NCI-H2196 (cell line): ENCODE results near the gene GSDMA.

Experiments used
- DNase-seq: peaks from one replicate; lab custom pipeline; 2025; ENCODE audit not compliant: unreplicated experiment; lab: John Stamatoyannopoulos, UW

Gene GSDMA

DNA sequence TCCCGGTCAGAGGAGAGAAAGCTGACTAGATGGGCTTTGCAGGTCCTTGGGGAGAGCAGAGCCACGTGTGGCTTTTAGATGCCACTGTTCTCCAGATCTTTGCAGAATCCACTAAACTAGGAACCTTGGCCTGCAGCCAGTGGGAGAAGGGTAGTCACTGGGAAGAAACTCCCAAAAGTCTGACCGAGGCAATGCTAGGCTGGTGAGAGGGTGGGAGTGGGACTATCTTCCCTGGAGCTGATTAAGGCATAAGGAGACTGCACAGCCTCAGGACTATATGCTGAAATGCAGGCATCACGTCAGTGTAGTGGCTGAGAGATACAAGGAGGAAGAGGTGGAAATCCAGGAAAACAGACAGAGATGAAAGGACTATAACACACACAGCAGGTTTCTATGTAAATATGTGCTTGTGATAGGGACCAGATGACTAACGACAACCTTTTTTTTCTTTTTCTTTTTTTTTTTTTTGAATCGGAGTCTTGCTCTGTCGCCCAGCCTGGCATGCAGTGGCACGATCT is 2.2 kb upstream of the GSDMA start:
- no peak for DNase-seq

DNA sequence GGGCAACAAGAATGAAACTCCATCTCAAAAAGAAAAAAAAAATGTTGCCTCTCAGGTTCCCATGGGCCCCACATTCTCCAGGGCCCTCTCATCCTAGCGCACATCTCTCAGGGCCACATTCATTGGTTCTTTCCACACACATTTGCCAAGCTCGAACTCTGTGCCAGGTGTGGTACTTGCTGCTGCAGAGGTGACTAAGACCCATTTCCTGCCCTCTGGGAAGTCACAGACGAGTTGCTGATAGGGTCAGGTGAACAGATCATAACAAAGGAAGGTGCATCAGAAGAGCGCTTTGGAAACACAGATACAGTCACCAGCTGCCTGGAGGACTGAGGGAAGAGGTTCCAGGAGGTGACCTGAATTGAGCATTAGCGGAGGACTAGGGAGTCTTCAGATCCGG is 1.0 kb downstream of the GSDMA start:
- peak; percentile 11 for DNase-seq

DNA sequence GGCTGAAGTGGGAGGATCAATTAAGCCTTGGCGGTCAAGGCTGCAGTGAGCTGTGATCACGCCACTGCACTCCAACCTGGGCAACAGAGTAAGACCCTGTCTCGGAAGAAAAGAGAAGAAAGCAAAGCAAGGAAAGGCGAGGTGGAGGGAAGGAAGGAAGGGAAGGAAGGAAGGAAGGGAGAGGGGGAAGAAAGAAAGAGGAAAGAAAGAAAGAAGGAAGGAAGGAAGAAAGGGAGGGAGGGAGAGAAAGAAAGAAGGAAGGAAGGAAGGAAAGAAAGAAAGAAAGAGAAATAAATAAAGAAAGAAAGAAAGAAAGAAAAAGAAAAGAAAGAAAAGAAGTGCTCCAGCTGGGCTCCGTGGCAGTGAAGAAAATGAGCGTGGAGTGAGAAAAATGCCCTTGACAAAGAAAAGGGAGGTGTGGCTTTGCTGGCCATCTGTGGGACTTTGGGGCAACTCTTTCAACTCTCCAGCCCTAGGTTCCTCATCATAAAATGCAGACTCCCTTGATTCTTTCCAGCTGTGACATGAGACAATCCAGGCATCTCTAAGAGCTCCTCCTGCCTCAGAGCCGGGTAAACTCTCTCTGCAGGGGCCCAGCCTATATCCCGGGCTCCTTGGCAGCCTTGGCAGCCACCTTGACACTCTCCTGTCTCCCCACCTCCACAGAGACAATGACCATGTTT is 2.4 kb downstream of the GSDMA start:
- no peak for DNase-seq

DNA sequence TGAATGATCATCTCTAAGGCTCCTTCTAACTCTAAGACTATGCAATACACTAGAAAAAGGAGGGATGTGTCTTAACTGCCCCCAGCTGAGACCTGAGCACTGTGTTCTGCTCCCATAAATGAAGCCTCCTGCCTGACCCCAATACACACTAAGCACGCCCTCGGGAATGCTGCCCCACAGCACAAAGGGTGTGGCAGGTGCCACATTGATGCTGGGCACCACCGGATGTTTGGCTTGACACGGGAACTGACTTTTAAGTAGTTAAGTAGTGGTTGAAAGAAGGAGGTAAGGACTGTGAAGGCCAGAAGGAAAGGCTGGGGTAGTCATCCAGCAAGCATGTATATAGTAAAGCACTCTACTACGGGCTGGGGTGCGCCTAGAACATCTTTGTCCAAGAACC is 4.0 kb downstream of the GSDMA start:
- DNase-seq, result no peak

DNA sequence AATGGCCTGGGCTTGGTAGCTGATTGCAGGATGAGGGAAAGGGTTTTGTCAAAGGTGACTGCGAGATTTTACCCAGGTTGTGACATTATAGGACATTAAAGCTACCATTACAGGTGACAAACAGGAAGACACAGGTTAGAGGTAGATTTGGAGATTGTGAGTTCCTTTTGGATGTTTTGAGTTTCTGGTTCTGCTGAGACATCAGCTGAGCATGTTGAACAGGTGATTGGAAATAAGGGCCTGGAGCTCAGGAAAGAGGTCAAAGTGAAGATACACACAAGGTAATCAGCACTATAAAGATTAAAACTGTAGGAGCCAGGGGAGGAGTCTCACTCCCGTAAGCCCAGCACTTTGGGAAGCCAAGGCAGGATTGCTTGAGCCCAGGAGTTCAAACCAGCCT is 6.0 kb downstream of the GSDMA start:
- no peak for DNase-seq

DNA sequence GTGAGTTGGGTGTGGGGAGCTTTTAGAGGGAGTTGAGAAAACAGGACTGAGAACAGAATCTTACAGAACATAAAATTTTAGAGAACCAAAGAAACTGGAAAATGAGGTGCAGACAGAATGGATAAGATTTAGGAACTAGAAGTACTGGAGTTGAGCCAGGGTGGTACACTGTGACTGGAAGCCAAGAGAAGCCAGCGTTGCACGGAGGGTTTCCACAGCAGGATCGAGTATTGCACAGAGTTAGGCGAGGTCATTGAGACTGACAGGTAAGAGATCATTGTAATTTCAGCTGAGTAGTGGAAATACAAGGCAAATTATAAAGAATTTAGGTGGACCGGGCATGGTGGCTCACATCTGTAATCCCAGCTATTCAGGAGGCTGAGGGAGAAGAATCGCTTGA is 6.6 kb downstream of the GSDMA start:
- DNase-seq, result no peak

DNA sequence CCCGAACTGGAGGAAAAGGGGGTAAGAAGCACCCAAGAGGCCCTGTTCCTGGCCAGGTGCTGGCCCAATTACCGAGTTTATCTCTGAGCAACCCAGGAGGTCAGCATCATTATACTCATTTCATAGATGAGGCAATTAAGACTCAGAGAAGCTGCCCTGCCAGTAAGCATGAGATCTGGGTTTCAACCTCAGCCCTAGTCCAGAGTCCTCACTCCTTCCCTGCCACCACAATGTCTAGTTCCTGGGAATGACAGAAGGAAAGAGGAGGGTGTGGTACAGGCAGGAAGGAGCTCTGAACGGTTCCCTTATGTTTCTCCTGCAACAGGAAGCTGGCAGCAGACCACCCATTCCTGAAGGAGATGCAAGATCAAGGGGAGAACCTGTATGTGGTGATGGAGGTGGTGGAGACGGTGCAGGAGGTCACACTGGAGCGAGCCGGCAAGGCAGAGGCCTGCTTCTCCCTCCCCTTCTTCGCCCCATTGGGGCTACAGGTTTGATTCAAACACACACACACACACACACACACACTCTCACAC is 7.4 kb downstream of the GSDMA start:
- DNase-seq, result no peak

DNA sequence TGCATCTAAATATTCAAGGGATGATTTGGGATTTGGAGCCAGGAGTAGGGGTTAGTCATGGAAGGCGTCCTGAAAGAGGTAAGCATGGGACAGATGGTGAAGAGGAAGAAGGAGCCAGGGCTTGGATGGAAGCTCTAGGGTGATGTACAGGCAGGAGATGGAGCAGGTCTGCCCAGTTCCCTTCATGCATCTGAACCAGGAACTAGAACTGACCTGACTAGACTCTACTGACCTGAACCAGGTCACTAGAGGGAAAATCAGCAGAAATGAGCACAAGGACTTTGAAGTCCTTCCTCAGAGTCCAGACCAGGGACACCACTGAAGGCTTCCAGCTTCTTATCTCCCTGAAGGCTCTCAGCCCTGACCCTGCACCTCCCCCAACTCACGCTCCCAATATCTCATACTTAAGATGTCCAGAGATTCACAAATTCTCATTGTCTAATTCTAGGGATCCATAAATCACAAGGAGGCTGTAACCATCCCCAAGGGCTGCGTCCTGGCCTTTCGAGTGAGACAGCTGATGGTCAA is 8.3 kb downstream of the GSDMA start:
- no peak for DNase-seq

DNA sequence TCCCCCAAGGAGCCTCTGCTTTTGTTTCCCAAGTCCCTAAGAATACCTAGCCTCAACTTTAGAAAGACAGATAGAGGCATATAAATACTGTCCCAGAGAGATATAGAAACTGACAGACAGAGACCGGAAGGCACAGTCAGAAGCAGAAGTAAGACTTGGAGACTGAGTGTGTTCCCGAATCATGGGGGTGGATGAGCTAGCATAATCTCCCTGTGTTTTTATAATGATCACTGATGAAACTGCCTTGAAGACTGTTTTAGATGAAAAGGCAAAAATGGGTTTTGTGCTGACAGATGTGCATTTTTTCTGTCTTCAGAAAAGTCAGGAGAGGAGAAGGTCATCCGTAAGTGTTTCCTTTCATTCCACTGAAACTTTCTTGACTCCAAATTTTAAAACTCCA is 9.5 kb downstream of the GSDMA start:
- no peak for DNase-seq

DNA sequence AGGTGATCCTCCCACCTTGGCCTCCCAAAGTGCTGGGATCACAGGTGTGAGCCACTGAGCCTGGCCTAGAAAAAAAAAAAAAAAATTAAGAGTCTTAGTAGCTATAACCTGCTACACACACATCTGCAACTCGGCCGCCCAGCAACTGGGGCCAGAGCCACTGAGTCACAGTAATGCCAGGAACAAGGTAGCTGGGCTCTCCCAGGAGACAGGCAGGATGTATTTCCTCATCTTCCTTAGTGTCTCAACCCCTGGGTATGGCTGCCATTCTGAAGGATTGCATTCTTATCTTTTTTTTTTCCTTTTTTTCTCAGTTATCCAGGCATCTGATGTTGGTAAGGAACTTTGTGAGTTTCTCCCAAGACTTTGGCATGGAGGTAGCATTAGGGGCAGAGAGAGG is 10.7 kb downstream of the GSDMA start:
- no peak for DNase-seq

DNA sequence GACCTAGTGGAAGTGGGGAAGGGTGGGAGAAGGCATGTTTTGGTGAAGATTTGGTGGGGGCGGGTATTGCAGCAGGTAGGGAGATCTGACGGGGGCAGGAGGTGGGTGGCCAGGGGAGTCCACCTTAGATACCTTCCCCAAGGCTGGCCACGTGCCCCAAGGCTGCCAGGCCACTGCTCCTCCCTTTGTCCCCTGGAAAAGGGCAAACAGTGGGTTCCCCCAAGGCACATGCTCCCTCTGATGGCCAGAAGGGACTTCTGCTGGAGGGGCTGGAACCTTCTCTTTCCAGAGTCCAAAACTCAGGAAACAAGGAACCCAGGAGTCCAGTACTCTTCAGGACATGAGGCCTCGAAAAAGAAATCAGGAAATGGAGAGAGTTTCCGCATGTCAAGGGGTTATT is 11.6 kb downstream of the GSDMA start:
- DNase-seq, result no peak

DNA sequence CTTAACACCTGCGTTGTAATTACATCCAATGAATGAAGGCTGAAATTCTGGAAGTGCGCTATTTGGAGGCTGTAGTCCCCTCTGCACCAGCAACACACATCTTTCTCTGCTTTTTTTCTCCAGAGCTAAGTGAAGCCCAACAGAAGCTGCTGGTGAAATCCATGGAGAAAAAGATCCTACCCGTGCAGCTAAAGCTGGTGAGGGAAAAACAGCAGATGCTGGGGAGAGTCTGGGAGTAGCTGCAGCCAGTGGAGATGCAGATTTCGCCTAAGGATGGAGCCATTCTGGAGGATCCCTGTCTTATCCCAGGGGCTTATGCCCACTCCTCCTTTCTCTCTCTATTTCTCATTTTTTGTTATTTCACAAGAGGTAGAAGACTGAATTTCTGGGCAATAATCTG is 13.0 kb downstream of the GSDMA start:
- DNase-seq, result no peak

DNA sequence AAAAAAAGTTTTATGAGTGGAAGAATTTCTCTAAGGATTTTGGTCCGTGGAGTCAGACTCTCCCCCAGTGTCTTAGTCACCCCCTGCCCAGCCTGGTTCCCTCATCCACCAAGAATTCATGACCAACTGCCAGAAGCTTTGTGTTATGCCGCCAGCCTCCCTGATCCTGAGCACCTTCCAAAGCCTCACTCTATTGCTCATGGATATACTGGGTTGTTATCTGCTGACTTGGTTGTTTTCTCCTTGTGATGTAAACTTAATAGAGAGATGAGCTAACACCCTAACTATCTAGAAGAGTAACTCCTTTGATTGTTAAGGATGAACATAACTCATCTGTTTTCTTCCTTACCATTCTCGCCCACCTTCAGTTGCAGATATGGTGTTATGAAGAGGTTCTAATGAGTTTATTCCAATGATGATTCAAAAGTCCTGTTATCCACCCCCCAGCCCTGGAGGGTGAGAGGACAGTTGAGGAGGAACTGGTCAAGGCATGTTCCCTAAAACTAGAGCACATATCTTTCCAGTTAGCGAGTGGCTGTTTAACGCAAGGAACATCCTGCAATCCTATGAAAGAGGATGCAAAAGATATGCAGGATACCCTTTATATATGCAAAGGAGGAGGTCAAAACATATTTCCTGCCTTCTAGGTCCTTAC is 16.3 kb downstream of the GSDMA start:
- no peak for DNase-seq

DNA sequence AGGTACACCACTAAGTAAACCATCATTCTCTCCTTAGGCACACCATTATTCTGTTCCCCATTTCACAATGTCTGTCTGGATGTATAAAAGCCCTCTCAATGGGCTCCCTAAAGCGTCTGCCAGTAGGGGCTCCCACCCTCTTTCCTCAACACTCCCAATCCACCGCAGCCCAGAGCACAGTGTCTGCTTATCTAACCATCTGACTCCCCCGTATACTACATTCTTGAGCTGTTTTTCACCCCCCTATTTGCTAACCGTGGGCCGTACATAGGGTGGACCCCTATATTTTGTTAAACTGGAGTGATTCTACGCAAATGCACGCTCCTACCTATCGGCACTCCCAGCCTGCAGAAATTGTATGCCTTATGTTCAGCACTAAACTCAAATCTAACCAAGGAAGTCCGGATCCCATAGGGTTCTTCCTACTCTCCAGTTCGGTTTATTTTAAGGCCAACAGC is 17.1 kb downstream of the GSDMA start:
- no peak for DNase-seq

DNA sequence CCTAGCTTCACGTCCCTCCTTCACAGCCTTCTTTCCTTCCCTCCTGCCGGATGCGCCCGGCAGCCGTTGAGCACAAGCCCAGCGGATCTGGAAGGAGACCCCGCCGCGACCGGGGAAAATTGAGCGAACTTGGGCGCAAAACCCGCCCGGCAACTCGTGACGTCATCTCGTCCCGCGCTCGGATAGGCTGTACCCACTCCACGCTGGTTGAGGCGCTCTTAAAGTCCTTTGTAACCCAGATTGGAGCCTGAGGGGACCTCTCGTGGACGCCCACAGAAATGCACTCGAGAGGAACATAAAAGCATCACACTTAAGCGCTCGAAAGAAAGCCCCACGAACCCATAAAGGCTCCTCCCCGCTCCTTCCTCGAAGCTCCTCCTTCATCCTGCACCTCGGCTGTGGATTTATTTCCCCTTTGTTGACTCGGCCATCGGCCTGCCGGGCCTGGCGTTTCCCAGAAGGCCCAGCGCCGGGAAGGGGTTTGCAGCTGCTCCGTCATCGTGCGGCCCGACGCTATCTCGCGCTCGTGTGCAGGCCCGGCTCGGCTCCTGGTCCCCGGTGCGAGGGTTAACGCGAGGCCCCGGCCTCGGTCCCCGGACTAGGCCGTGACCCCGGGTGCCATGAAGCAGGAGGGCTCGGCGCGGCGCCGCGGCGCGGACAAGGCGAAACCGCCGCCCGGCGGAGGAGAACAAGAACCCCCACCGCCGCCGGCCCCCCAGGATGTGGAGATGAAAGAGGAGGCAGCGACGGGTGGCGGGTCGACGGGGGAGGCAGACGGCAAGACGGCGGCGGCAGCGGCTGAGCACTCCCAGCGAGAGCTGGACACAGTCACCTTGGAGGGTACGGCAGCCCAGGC is 17.8 kb downstream of the GSDMA start, which contains the start of gene PSMD3:
PSMD3 (plus strand) TSS at position 457 of the 856 bp plus-strand sequence; CDS start at position 621, 164 bp downstream.
- DNase-seq, result peak; percentile 97

DNA sequence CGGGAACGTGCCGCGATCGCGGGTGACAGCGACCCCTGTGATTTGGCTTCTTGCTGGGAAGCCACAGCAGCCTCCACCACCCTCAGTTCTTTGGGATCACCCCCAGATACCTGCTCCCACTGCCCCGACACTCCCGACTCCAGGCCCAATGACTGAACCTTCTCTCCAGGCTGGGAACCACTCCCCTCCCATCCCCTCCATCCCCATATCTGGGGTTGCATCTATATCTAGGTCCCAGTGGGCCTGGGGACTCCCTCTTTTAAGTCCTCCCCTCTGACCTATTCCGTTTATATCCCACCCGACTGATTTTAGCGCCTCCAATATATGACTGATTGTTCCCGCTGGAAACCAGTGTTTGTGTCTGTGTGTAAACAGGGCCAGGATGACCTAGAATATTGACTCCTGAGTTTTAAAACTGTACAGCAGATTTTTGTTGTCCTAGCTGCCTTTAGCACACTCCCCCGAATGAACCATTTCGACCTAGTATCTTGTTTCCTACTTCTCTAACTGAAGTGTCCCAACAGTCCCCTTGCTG is 18.5 kb downstream of the GSDMA start:
- no peak for DNase-seq

DNA sequence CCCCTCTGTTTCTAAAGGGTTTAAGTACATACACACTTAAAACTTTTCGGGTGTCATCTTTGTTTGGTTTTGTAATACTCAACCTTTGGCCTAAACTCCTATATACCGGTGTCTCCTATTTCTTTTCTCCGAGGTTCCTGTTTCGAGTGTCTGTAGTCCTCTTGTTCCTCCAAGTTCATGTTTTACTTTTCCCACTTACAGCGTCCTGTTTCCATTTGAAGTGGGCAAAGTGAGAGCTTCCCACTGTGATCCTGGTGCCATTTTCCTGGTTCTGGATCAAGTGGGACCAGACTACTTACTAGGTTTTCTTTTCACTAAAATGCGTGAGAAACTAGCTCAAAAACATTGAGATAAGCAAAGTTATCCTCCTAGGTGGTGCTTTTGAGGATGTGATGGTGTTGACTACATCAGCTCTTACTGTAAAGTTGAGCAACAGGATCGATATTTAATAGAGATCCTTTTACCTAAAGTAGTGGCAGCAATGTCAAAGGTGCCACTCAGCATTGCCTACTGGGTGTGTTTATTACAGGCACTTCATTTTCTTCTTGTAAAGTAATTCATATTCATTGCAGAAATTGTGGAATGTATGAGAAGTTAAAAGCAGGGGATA is 19.1 kb downstream of the GSDMA start:
- DNase-seq, result no peak

DNA sequence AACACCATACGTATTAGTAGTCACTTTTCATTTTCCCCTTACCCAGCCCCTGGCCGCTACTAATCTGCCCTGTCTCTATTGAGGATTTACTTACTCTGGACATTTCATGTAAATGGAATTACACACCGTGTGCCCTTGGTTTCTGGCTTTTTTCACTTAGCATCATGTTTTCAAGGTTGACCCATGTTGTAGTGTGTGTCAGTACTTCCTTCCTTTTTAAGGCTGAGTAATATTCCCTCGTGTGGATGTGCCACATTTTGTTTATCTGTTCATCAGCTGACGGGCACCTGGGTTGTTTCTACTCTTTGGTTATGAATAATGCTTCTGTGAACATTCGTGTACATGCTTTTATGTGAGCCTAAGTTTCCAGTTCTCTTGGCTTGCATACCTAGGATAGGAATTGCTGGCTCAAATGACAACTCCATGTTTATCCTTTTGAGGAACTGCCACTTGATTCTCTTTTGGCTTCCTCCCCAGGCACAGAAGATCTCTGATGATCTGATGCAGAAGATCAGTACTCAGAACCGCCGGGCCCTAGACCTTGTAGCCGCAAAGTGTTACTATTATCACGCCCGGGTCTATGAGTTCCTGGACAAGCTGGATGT is 25.5 kb downstream of the GSDMA start:
- DNase-seq, result no peak

DNA sequence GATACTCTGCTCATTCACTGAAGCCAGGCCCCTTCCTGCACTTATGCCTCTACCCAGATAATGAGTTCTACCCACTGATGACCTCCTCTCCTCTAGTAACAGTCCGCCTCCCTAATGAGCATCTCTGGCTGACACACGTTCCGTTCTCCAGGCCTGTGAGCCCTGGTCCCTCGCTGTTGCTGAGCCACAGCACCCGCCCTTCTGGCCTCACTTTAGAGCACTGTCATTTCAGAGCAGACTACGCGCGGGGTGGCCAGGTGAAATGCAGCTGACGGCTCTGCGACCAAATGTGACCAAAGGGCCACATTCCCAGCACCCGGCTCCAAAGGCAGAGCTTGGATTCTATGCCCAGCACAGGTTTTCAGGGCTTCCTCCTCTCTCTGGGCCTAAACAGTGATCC is 31.6 kb downstream of the GSDMA start:
- DNase-seq, result no peak

DNA sequence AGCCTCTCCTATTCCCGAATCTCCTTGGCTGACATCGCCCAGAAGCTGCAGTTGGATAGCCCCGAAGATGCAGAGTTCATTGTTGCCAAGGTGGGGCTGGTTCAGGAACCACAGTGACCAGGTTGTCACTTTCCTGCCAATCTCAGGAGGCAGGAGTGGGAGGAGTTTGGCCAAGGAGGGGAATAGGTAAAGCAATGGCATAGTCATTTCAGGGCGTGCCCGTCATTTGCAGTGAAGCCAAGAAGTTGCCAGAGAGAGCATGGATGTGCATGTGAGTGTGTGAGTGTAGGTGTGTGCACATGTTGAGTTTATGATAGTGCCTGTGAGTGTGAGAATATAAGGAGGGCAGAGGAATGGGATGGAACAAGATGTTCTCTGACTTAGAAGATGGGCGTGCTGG is 32.6 kb downstream of the GSDMA start:
- no peak for DNase-seq
